Measurements from ENCODE around the gene MPRIP. TPM values are rescaled to one million over a fixed set of nuclear protein-coding genes. Genes with fewer than 3 reads are reported as not detected.

The MPRIP gene
- total RNA-seq, 1 experiment from 2014 or later, result 258 TPM

- Histone ChIP-seq H3K27ac (ENCODE audit: low read depth, low read length) (no peak overlapping the region), H3K9me3 (ENCODE audit: control insufficient read depth in 1 of 2, insufficient read depth in 1 of 2, low read depth in 1 of 2, low read length in 2 of 2) (no peaks in the 10 kb centered on the region), H3K27me3 (ENCODE audit: insufficient read depth, low read length) (no peaks in the 10 kb centered on the region), H4K20me1 (ENCODE audit: insufficient read depth) (peaks cover 3% of the 10 kb centered on the region; the same call in 1 of the 2 replicates), H3K4me3 (replicated peaks in 1 of 2; ENCODE audit: low read depth in 1 of 2, low read length in 2 of 2) (no peak overlapping the region), H3K9ac (ENCODE audit: low read length) (no peak overlapping the region), H3K4me2 (ENCODE audit: low read length) (no peak overlapping the region), H3K79me2 (ENCODE audit: insufficient read depth, low read length) (peaks cover 92% of the 10 kb centered on the region), H3K9me2 (ENCODE audit: insufficient read depth) (no peaks in the 10 kb centered on the region), H3K36me3 (ENCODE audit: control insufficient read depth in 1 of 2, insufficient read depth in 2 of 2, low read length in 2 of 2) (peaks cover 0 to 7% of the 10 kb centered on the region in 2 experiments; a peak in 1 of 4 replicates), H2AFZ (ENCODE audit: low read depth, low read length, poor library complexity, severe bottlenecking) (no peak overlapping the region), H3K4me1 (ENCODE audit: control insufficient read depth in 1 of 2, insufficient read depth in 2 of 2, low read length in 2 of 2) (peaks cover 8 to 31% of the 10 kb centered on the region in 2 experiments)
- ATAC-seq (no peak), DNase-seq (ENCODE audit: low read depth, low spot score) (no peak)
- ChIA-PET RAD21 (ENCODE audit: low non-redundant PET in 1 of 2, low total read pairs in 2 of 2, uncharacterized antibody in 2 of 2, unreplicated experiment in 2 of 2) (no interaction called here), CTCF (no interaction called here), POLR2A (interaction anchor here (0.6 kb wide), 1 partner anchor 189 kb away, joined by 3 read pairs; no protein-coding TSS in a partner anchor)
- TF ChIP-seq EZH2 (IDR thresholded peaks at IDR 0.05) (no peak), CEBPB (IDR thresholded peaks at IDR 0.05; ENCODE audit: low read depth) (no peak), SP1 (IDR thresholded peaks at IDR 0.05; ENCODE audit: low read depth) (no peak), SIN3A (IDR thresholded peaks at IDR 0.05; ENCODE audit: low read depth) (no peak), MAX (IDR thresholded peaks at IDR 0.05) (no peak), ZFX (IDR thresholded peaks at IDR 0.05) (no peak), TCF7L2 (IDR thresholded peaks at IDR 0.05; ENCODE audit: borderline replicate concordance, extremely low read depth, insufficient read depth, insufficient read length) (no peak), POLR2AphosphoS5 (IDR thresholded peaks at IDR 0.05; ENCODE audit: low read depth, low read length) (no peak), FOSL1 (IDR thresholded peaks at IDR 0.05; ENCODE audit: low read depth) (no peak), SRF (IDR thresholded peaks at IDR 0.05; ENCODE audit: low read depth) (no peak), CTCF (IDR thresholded peaks at IDR 0.05 in 2 of 3, conservative IDR thresholded peaks at IDR 0.05 in 1 of 3; ENCODE audit: borderline replicate concordance in 1 of 3, insufficient read depth in 1 of 3, low read depth in 2 of 3, low read length in 2 of 3) (no peak), JUND (IDR thresholded peaks at IDR 0.05) (no peak)
- TF ChIP-seq, protein P1, sequence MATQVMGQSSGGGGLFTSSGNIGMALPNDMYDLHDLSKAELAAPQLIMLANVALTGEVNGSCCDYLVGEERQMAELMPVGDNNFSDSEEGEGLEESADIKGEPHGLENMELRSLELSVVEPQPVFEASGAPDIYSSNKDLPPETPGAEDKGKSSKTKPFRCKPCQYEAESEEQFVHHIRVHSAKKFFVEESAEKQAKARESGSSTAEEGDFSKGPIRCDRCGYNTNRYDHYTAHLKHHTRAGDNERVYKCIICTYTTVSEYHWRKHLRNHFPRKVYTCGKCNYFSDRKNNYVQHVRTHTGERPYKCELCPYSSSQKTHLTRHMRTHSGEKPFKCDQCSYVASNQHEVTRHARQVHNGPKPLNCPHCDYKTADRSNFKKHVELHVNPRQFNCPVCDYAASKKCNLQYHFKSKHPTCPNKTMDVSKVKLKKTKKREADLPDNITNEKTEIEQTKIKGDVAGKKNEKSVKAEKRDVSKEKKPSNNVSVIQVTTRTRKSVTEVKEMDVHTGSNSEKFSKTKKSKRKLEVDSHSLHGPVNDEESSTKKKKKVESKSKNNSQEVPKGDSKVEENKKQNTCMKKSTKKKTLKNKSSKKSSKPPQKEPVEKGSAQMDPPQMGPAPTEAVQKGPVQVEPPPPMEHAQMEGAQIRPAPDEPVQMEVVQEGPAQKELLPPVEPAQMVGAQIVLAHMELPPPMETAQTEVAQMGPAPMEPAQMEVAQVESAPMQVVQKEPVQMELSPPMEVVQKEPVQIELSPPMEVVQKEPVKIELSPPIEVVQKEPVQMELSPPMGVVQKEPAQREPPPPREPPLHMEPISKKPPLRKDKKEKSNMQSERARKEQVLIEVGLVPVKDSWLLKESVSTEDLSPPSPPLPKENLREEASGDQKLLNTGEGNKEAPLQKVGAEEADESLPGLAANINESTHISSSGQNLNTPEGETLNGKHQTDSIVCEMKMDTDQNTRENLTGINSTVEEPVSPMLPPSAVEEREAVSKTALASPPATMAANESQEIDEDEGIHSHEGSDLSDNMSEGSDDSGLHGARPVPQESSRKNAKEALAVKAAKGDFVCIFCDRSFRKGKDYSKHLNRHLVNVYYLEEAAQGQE (IDR thresholded peaks at IDR 0.05; ENCODE audit: low read depth), result no peak
- TF ChIP-seq, protein P2, sequence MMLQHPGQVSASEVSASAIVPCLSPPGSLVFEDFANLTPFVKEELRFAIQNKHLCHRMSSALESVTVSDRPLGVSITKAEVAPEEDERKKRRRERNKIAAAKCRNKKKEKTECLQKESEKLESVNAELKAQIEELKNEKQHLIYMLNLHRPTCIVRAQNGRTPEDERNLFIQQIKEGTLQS (IDR thresholded peaks at IDR 0.05), result no peak
- intact Hi-C loops (cut with micrococcal nuclease), result no loop called here
- no TSS peak for BruUV-seq (replicated peaks)
Observed at GRCh38 chr17:17088541-17089525, 46.6 kb downstream of the MPRIP start.
